Measurements from ENCODE around the gene SLC24A3.

The SLC24A3 gene

GRCh38 chr20:19431316-19431700 is 218.9 kb downstream of the SLC24A3 start:
- DNase-seq: no peak

- no peak for DNase-seq
Observed at GRCh38 chr20:19431906-19432305, 219.5 kb downstream of the SLC24A3 start.

- DNase-seq: no peak
Observed at GRCh38 chr20:19433371-19434350, 221.2 kb downstream of the SLC24A3 start.

- DNase-seq: no peak
Observed at GRCh38 chr20:19435316-19435715, 222.9 kb downstream of the SLC24A3 start.

- DNase-seq: no peak
Observed at GRCh38 chr20:19435821-19436220, 223.4 kb downstream of the SLC24A3 start.

- DNase-seq: no peak
Observed at GRCh38 chr20:19438488-19438887, 226.0 kb downstream of the SLC24A3 start.

GRCh38 chr20:19440660-19441527 is 228.5 kb downstream of the SLC24A3 start:
- no peak for DNase-seq

GRCh38 chr20:19446246-19446645 is 233.8 kb downstream of the SLC24A3 start:
- no peak for DNase-seq

- DNase-seq: no peak
Observed at GRCh38 chr20:19448632-19449031, 236.2 kb downstream of the SLC24A3 start.

- peak; percentile 39 for DNase-seq
Observed at GRCh38 chr20:19449051-19449450, 236.6 kb downstream of the SLC24A3 start.

GRCh38 chr20:19451231-19451922 is 238.9 kb downstream of the SLC24A3 start:
- DNase-seq: no peak

GRCh38 chr20:19451923-19452295 is 239.5 kb downstream of the SLC24A3 start:
- peak; percentile 41 for DNase-seq

- no peak for DNase-seq
Observed at GRCh38 chr20:19453410-19453809, 241.0 kb downstream of the SLC24A3 start.

GRCh38 chr20:19453862-19454261 is 241.4 kb downstream of the SLC24A3 start:
- DNase-seq: no peak

- no peak for DNase-seq
Observed at GRCh38 chr20:19456595-19457395, 244.4 kb downstream of the SLC24A3 start.

GRCh38 chr20:19457611-19458010 is 245.2 kb downstream of the SLC24A3 start:
- no peak for DNase-seq

GRCh38 chr20:19460386-19460785 is 247.9 kb downstream of the SLC24A3 start:
- no peak for DNase-seq

GRCh38 chr20:19462491-19462890 is 250.0 kb downstream of the SLC24A3 start:
- no peak for DNase-seq

- no peak for DNase-seq
Observed at GRCh38 chr20:19463597-19463996, 251.2 kb downstream of the SLC24A3 start.

GRCh38 chr20:19465536-19465935 is 253.1 kb downstream of the SLC24A3 start:
- DNase-seq: no peak

GRCh38 chr20:19466206-19466928 is 253.9 kb downstream of the SLC24A3 start:
- DNase-seq: no peak

Data from femur (tissue), 1 donor.